ENCODE results near the gene CEP63. TPM values are rescaled to one million over a fixed set of nuclear protein-coding genes. Genes with fewer than 3 reads are reported as not detected.

CEP63 gene
- total and polyA plus RNA-seq, 8 donors, result 8.1 to 104 (median 16.7) TPM

DNA sequence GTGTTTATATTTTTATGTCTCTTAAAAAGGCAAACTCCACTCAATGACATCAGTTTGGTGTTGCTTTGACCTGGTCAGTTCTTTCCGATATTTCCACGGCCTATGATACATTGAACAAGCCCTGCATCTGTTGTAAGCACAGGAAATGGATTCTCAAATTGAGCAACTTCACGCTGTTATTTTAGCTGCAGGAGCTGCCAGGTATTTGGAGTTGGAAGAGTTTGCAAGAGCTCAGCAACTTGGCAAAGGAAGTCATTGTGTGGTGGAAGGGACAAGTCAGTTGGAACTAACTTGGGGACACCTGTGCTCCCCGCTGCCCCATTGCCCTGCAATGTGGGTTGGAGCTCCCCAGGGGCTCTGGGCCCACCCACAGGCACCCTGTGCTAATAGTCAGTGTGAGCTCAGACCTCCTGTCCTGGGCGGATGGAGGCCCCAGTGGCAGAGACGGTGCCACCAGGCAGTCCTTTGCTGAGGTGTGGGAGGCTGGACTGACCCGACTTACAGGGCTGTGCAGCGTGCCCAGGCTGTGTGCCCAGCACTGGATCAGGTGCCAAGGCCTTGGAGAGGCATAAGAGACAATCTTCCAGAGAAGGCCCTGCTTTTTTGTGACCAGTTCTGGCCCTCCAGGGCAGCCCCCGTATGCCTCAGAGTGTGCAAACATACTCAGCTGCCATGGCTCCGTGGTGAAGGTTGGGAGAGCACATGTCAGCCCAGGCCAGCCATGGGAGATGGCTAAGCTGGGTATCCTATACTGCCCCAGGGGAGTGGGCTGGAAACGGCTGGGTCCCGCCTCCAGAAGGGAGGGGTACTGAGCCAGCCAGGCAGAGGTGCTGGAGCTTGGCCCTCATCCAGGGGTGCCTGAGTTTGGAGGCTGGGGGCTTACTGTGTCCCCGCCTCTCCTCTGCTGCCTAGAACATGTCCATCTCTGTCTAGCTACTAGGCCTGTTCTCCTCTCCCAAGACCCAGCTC lies 121.5 kb downstream of the CEP63 start:
- Histone ChIP-seq H3K4me3 (no peak overlapping the region), H3K27ac (peak overlapping the region in 1 of 5 donors; percentile 3), H3K27me3 (no peaks in the 10 kb centered on the region), H3K9me3 (no peaks in the 10 kb centered on the region), H3K36me3 (peaks cover 0 to 38% (median 4%) of the 10 kb centered on the region in 4 donors), H3K4me1 (peaks cover 0 to 10% (median 3%) of the 10 kb centered on the region in 4 donors)
- no peak for DNase-seq
- WGBS, 5 donors, result 67 to 77% (median 74%) methylated on average over 12 to 13 of the region's 13 CpGs
- no peak for TF ChIP-seq EP300 (IDR thresholded peaks at IDR 0.05)
- TF ChIP-seq POLR2A (IDR thresholded peaks at IDR 0.05), result no peak
- TF ChIP-seq POLR2AphosphoS5 (IDR thresholded peaks at IDR 0.05), result no peak
- TF ChIP-seq, protein P1, sequence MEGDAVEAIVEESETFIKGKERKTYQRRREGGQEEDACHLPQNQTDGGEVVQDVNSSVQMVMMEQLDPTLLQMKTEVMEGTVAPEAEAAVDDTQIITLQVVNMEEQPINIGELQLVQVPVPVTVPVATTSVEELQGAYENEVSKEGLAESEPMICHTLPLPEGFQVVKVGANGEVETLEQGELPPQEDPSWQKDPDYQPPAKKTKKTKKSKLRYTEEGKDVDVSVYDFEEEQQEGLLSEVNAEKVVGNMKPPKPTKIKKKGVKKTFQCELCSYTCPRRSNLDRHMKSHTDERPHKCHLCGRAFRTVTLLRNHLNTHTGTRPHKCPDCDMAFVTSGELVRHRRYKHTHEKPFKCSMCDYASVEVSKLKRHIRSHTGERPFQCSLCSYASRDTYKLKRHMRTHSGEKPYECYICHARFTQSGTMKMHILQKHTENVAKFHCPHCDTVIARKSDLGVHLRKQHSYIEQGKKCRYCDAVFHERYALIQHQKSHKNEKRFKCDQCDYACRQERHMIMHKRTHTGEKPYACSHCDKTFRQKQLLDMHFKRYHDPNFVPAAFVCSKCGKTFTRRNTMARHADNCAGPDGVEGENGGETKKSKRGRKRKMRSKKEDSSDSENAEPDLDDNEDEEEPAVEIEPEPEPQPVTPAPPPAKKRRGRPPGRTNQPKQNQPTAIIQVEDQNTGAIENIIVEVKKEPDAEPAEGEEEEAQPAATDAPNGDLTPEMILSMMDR (IDR thresholded peaks at IDR 0.05), result no peak
- intact Hi-C loops (cut with DNase I; ENCODE audit: low total_unique reads), result no loop called here

DNA sequence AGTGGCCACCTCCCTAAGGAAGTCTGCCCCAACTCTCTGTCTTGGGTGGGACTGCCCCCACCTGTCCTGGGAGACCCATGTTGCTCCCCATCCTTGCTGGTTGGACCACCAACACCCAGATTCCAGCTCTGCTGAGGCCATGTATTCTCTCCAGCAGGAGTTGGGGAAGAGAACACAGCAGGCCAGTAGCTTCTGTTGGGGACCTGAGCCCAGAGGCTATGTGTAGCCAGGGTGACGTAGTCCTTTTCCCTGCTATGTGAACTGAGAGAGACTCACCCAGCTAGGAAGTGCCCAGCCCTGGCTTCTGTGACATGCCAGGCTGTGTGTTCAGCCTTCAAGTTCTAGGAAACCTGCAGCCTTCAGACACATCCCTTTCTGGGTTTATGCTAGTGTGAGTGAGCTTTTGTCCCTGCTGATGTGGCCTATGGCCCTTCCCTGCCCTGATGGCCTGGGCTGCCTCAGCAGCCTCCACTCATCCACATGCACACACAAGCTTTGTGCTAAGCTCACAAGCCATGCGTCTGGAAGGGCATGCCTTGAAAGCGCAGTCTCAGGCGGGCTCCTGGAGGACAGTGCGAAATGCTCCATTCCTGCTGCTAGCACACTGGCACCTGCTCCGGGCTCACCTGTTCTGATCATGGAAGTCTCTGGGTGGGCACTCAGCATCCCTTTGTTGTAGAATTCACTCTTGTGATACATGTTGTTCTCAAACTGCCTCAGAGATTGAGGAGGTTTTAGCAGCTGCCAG lies 122.3 kb downstream of the CEP63 start:
- Histone ChIP-seq H3K4me3 (no peak overlapping the region), H3K4me1 (peaks cover 0 to 9% (median 0%) of the 10 kb centered on the region in 4 donors), H3K36me3 (peaks cover 0 to 38% (median 5%) of the 10 kb centered on the region in 4 donors), H3K9me3 (no peaks in the 10 kb centered on the region), H3K27ac (no peak overlapping the region), H3K27me3 (no peaks in the 10 kb centered on the region)
- TF ChIP-seq POLR2A (IDR thresholded peaks at IDR 0.05), result no peak
- TF ChIP-seq, protein P1 (IDR thresholded peaks at IDR 0.05), result no peak
- TF ChIP-seq EP300 (IDR thresholded peaks at IDR 0.05), result no peak
- no peak for TF ChIP-seq POLR2AphosphoS5 (IDR thresholded peaks at IDR 0.05)
- intact Hi-C loops (cut with DNase I; ENCODE audit: low total_unique reads), result no loop called here
- no peak for DNase-seq
- WGBS, 5 donors, result 93 to 100% (median 96%) methylated on average over 6 of the region's 6 CpGs

DNA sequence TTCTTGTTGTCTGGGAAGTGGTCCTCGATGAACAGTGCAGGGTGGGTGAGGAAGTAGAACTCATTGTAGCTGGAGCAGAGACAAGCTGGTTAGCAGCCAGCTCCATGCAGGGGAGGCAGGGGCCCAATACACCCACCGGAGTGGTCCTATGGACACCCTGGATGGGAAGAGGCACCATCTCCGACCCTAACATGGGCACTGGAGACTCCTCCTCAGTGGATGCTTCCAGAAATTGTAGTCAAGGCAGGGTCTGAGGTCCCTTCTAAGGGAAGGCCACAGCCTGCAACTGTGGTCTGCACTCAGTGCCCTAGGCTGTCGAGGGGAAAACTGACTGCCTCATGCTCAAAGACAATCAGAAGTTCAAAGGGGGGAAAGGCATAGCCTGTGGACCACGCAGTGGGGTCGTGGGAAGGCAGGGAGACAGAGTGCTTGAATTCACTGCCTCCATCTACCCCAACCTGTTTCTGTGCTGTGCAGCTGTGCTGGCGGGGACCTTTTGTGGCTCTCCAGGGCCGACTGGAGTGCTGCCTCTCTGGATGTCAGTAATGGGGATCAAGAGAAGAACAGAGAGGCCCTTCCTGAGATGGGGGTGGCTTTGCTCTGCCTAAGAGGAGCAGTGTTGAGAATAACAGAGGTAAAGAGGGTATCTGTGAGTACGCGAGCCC lies 123.0 kb downstream of the CEP63 start:
- peaks cover 0 to 31% (median 5%) of the 10 kb centered on the region in 4 donors for H3K36me3 ChIP-seq
- no peaks in the 10 kb centered on the region for H3K27me3 ChIP-seq
- WGBS, 5 donors, result 81 to 87% (median 86%) methylated on average over 10 of the region's 10 CpGs
- H3K27ac ChIP-seq, result no peak overlapping the region
- H3K9me3 ChIP-seq, result no peaks in the 10 kb centered on the region
- intact Hi-C loops (cut with DNase I; ENCODE audit: low total_unique reads), result no loop called here
- H3K4me3 ChIP-seq, result no peak overlapping the region
- no peak for TF ChIP-seq EP300 (IDR thresholded peaks at IDR 0.05)
- no peak for TF ChIP-seq POLR2A (IDR thresholded peaks at IDR 0.05)
- TF ChIP-seq POLR2AphosphoS5 (IDR thresholded peaks at IDR 0.05), result no peak
- TF ChIP-seq, protein P1 (IDR thresholded peaks at IDR 0.05), result no peak
- DNase-seq, result no peak
- peaks cover 0 to 9% (median 0%) of the 10 kb centered on the region in 4 donors for H3K4me1 ChIP-seq

Data from stomach (tissue), 9 donors.